Femur (tissue), 1 donor: ENCODE measurements around the gene ALDH9A1.
"Not testable (repeated sequence)": the region's sequence is repeated elsewhere in the genome, so short reads cannot be mapped to it uniquely, and the experiment has no call there.

Source experiments
- DNase-seq: peaks from one replicate; pipeline ENCODE4 v3.0.0-alpha.2; 2017

ALDH9A1 gene

GRCh38 chr1:165686121-165686970, 12.0 kb downstream of the ALDH9A1 start:
- DNase-seq: no peak

GRCh38 chr1:165683848-165684485, 14.4 kb downstream of the ALDH9A1 start:
- no peak for DNase-seq

GRCh38 chr1:165680773-165681172, 17.6 kb downstream of the ALDH9A1 start:
- not testable (repeated sequence) for DNase-seq

- no peak for DNase-seq
These were observed 18.1 kb downstream of the ALDH9A1 start for GRCh38 chr1:165680303-165680702.

- no peak for DNase-seq
These were observed 18.9 kb downstream of the ALDH9A1 start for GRCh38 chr1:165679282-165680036.

GRCh38 chr1:165678509-165678908, 19.9 kb downstream of the ALDH9A1 start:
- no peak for DNase-seq

GRCh38 chr1:165675794-165676193, 22.6 kb downstream of the ALDH9A1 start:
- no peak for DNase-seq

- DNase-seq: no peak
These were observed 23.8 kb downstream of the ALDH9A1 start for GRCh38 chr1:165674599-165674998.

- DNase-seq: no peak
These were observed 26.8 kb downstream of the ALDH9A1 start for GRCh38 chr1:165671526-165671925.

- no peak for DNase-seq
These were observed 30.2 kb downstream of the ALDH9A1 start for GRCh38 chr1:165668184-165668583.

- no peak for DNase-seq
These were observed 32.1 kb downstream of the ALDH9A1 start for GRCh38 chr1:165666152-165666825.

GRCh38 chr1:165662186-165662585, 36.2 kb downstream of the ALDH9A1 start:
- no peak for DNase-seq

- DNase-seq: no peak
These were observed 36.7 kb downstream of the ALDH9A1 start for GRCh38 chr1:165661703-165662102.

GRCh38 chr1:165659581-165659895, 38.8 kb downstream of the ALDH9A1 start:
- DNase-seq: no peak

GRCh38 chr1:165658766-165659580, 39.4 kb downstream of the ALDH9A1 start:
- not testable (repeated sequence) for DNase-seq

GRCh38 chr1:165650981-165651625, 47.3 kb downstream of the ALDH9A1 start:
- DNase-seq: no peak

- DNase-seq: no peak
These were observed 49.3 kb downstream of the ALDH9A1 start for GRCh38 chr1:165648919-165649572.

- no peak for DNase-seq
These were observed 50.4 kb downstream of the ALDH9A1 start for GRCh38 chr1:165647970-165648369.

GRCh38 chr1:165647517-165647916, 50.8 kb downstream of the ALDH9A1 start:
- DNase-seq: no peak

GRCh38 chr1:165645654-165646366, 52.6 kb downstream of the ALDH9A1 start:
- DNase-seq: peak; percentile 36
